Hematopoietic multipotent progenitor cell treated with erythropoietin and hydrocortisone succinate and interleukin-3 and kit ligand, for 4 days (in vitro differentiated cells): ENCODE data around the gene RIN2.
A peak's percentile ranks its signal among the peaks of the same experiment; 100 is the strongest.
"Not testable (repeated sequence)": the region's sequence is repeated elsewhere in the genome, so short reads cannot be mapped to it uniquely, and the experiment has no call there.

ENCODE experiments used
- DNase-seq: peaks from one replicate; pipeline ENCODE4 v3.0.0-alpha.2; 2015

Gene RIN2

DNA sequence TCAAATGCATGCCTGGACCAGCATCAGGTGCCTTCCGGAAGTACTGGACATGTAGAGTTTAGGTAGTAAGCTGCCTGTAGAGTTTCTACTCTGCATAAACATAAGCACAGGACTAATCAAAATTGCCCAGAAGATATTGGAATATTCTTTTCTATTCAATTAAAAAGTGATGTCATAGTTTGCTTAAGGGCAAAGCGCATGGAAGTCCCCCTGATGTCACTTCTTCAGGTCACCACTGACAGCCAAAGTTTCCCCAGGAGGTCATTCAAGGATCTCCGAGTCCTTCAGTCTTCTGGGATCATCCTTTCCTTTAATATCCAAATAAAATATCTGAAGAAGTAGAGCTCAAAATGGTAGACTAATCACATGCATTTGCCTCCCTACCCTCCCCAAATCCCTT is 17.5 kb upstream of the RIN2 start:
- no peak for DNase-seq

DNA sequence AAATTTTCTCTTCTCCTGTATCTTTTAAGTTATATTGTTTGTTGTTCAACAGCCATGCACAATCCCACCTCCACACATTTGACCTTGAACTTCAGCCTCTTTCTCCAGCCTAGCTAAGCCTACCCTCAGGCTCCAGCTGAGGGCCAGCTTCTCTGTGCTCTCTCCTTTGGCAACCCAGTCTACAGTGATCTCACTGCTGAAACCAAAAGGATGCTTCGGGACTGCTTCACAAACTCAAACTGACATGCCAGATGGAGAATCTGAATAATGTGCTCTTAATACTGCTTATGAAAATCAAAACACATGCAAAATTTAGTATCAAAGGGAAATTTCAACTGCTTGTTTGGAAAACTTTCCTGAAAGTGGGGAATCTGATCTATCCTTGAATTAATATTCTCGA is 16.1 kb upstream of the RIN2 start:
- DNase-seq: no peak

DNA sequence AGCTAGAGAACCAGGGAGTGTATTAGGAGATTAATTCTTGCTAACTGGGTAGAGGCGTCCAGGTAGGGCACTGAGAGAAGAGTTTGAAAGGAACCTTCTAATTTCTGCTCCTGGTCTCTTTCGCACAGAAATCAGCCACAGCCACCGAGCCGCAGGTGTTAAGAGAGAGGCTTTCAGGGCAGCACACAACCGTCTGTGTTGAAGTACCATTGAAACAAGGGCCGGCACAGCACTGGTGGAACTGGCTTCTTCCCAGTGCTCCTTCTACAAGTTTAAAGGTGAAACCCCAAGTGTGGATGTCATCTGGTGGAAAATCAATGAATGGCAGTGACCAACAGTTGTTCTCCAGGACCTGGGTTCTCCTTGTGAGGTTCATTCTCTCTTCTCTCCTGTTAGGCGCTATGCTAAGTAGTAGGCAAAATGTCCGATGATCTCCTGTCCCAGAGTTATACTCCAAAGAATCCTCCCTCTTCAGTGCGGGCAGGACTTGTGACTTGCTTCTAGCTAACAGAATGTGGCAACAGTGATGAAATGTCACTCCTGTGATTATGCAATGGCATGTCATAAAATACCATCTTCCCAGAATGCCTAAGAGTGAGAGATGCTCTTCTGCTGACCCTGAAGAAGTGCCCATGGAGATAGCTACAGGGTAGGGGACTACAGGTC is 15.0 kb upstream of the RIN2 start:
- no peak for DNase-seq

DNA sequence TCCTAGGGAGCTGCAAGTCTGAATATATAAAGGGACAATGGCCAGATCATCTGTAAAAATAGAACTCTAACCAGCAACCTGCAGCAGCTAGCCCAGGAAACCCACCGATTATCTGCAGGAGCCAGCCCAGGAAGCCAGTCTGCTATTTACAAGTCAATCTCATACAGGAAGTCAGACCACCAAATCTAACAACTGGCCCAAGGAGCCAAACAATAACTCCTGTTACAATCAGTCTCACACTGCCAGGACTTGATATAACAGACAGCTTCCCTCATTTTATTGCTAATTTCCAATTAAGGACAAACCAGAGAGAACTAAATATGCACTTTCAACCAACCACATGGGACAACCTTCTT is 14.4 kb upstream of the RIN2 start:
- peak; percentile 75 for DNase-seq

DNA sequence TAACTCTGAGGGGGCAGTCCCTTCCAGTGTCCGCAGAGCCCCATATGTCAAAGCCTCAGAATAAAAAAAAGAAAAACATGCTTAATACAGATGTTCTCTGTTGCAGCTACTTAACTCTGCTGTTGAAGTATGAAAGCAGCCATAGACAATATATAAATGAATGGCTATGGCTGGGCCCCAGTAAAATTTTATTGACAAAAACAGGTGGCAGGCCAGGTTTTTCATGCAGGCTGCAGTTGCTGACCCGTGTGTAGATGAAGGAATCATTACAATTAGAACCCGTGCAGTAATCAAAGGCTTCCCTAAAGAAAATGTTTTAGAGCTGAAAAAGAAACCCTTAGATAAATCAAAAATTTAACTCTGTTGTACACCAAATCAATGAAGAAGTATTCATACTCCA is 13.0 kb upstream of the RIN2 start:
- DNase-seq: no peak

DNA sequence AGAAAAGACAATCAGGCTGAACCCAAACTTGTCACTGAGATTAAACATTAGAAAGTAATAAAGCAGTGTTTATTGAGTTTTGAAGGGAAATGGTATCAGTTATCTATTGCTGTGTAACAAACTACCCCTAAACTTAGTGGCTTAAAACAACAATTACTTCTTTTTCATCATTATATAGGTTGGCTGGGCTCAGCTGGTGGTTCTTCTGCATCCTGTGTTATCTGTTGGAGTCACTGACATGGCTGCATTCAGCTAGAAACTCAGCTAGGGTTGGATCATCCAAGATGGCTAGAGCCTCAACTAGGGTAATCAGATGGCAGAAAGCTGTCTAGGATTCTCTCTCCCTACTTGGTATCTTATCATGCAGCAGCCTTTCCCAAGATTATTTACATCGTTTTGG is 12.5 kb upstream of the RIN2 start:
- no peak for DNase-seq

DNA sequence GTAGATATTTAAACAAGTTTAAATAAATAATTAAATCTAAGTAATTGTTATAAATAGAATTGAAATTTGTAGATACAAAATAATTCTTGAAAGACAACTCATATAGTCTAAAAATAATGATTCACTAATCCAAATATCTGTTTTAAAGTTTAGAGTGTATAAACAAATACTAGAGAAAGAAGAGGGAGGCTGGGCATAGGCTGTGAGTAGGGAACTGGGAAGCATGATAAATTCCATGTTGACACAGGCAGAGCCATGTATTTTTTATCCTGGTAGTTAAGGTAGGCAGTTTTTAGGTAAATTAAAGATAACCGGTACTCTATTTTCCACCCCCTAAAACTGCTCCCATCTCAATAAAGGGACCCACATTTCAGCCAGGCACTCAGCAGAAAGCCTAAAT is 11.7 kb upstream of the RIN2 start:
- no peak for DNase-seq

DNA sequence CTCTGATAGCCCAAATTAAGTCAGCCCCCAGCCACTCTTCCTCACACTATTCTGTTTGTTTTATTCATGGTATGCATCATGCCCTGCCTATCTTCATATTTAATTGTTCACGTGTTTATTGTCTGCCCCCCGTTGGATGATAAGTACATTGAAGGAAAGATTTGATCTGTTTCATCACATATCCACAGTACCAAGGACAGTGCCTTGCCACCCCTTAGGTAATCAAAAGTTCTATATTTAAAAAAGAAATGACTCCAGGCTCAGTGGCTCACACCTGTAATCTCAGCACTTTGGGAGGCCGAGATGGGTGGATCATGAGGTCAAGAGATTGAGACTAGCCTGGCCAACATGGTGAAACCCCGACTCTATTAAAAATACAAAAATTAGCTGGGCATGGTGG is 10.2 kb upstream of the RIN2 start:
- DNase-seq: peak; percentile 7

DNA sequence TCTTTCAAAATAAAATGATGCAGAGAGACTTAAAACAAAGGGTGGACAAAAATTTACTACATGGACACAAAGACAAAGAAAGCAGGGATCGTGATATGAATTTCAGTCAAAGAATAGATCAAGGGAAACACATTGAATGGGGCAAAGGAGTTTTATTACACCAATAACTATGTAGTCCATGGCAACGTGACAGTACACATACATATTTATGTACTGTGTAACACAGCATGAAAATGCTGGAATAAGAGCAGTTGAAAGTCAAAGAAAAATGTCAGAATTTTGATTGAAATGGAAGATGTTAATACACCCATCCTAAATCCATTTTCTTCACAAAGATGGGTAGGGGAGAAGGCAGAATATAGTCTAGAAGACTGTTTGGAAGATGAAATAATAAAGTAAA is 9.4 kb upstream of the RIN2 start:
- DNase-seq: no peak

DNA sequence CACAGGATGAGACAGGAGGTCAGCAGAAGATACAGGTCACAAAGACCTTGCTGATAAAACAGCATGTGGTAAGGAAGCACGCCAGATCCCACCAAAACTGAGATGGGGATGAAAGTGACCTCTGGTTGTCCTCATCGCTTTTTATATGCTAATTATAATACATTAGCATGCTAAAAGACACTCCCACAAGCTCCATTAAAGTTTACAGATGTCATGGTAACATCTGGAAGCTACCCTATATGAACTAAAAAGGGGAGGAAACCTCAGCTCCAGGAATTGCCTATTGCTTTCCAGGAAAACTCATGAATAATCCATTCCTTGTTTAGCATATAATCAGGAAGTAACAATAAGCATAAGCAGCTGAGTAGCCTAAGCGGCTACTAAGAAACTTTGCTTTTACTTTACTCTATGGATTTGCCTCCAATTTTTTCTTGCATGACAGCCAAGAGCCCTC is 8.4 kb upstream of the RIN2 start:
- no peak for DNase-seq

DNA sequence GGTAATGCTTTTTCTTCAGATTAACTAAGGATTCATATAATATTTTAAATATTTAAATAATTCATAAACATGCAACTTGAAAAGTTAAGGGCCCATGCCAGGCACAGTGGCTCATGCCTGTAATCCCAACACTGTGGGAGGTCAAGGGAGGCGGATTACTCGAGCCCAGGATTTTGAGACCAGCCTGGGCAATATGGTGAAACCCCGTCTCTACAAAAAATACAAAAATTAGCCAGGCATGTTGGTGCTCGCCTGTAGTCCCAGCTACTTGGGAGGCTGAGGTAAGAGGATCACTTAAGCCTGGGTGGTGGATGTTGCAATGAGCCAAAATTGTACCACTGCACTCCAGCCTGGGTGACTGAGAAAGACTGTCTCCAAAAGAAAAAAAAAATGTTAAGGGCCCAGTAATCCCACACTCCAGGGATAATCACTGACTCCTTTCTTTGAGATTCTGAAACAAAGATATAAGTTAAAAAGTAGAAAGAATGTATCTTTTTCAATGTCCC is 7.9 kb upstream of the RIN2 start:
- no peak for DNase-seq

DNA sequence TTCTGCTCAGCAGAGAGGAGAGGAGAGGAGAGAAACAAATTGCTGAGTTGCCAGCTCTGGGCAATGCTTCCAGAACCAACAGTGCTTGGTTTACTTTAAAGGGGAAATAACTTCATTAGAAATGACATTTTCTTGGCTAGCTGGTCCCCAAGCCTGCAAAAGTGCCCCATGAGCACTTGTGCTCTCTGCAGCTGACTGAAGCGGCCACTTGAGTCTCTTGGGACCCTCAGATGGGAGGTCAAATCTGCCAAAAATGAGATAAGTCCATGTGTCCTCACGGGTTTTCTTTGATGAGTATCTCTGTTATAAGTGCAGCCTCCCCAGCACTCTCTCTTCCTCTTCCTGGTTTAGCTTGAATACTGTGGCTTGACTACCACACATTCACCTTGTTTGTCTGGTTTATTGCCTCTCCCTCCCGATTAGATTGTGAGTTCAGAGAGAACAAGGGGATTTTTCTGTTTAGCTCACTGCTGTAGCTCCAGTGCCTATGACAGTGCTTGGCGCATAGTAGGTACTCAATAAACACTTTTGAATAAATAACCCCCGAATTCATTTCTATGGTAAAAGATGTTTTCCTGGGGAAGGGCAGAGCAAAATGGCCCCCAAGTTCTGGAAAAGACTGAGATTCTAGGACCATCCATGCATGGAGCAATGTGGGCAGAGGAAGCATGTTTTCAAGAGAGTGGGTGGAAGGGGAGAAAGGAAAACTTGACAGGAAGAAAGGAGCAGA is 7.0 kb upstream of the RIN2 start:
- peak; percentile 35 for DNase-seq

DNA sequence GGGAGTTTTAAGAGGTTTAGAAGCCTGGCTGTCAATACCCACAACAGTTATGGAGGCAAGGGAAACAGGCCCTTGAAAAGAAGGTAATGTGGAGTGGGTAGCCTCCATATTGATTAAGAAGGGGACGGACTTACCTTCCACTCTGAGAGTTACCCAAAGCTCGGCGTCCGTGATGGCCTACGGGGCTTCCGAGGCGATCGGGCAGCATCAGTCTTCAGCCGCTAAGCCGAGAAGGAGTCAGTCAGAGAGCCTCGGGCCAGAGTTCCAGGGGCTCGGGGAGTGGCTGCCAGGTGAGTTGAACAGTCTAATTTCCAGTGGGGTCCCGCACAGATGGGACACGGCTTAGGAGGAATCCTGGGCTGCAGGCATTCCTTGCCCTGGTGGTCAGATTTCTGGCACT is 3.9 kb upstream of the RIN2 start:
- not testable (repeated sequence) for DNase-seq

DNA sequence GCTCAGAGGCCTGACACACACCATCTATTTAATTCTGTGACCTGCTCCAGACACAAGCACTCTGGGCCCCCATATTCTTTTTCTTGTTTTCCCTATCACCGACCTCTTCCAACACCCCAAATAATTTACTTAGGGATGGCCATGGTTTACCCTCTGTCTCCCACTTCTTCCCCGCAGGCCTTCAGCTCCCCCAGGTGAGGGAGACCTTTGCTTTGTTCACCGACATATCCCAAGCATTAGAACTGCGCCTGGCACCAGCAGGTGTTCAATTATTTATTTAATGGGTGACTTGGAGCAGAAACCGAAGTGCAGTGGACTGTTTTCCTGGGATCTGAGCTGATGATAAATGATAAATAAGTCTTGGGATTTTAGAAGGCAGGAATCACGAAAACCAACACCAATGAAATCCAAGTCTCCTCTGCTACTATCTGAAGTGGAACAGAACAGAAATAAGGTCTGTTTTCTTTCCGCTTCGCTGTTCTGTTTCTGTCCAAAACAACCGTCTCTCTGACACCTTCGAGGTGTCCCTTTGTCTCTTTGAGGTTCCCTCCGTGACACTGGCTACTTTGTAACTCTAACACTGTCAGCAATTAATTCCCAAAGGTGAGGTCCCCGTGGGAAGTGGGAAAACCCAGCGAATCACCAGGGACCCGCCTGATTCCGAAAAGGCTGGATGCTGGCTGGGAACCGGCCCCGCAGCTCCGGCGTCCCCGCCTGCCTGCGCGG is 1.1 kb upstream of the RIN2 start:
- no peak for DNase-seq

DNA sequence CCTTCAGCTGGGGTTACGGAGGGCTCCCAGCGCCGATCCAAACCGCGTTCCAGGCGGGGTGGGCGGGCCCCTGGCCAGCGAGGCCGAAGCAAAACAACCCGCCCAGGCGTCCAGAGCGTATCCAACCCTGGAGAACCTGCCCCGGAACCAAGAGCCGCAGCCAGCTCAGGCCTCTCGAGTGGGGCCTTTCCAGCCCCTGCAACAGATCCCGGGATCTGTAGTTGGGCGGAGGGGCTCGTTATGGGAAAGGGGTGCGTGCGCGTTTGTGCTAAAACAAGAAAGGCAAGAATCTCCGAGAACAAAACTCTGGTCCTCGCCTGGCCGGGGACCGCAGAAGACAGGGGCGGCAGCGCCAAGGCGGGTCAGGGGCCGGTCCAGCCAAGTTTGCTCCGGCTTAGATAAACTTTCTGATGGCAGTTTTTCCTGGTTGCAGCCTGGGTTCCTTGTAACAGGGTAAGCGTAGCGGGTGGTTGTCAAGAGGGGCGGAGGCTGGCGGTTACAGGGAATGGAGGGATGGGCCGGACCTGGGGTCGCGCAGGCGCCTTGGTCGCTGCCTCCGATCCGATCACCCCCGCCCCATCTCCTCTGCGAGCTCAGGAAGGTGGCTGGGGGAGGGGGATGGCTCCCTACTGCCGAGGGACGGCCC is 448 bp upstream of the RIN2 start:
- DNase-seq: peak; percentile 81

DNA sequence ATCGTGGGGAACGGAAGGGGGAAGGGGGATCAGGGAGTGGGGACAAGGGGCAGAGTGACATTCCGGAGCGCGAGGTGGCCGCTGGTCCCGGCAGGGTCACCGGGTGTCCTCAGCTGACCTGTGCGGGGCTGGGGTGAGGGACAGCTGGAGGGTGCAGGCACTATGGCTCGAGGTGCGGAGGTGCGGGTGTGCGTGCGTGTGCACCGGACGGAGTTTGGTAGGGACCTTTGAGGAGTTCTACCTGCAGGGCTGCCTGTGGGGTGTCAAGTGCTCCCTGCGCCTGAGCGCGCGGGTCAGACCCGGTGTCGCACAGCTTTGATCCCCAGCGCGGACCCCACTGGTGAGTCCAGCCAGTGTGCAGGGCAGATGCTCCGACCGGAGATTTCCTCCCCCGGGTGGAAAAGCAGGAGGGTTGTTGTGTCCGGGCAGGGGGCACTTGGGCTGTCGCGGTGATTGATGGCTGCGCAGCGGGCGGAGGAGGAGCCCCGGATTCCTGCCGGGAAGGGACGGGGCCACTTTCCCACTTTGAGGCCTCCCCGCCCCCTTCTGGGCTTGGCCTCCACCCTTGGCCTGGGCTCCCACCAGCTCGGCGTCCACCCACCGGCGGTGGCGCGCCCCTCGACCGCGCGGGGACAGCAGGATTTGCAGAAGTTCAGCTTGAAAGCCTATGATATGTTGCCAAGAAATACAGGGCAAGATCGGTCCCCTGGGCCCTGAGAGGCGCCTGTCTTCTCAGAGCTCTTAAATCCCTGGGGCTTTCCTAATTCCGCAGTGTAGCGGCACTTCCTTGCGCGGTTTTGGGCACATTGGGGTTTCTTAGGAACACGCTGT is 658 bp downstream of the RIN2 start:
- DNase-seq: peak; percentile 50

DNA sequence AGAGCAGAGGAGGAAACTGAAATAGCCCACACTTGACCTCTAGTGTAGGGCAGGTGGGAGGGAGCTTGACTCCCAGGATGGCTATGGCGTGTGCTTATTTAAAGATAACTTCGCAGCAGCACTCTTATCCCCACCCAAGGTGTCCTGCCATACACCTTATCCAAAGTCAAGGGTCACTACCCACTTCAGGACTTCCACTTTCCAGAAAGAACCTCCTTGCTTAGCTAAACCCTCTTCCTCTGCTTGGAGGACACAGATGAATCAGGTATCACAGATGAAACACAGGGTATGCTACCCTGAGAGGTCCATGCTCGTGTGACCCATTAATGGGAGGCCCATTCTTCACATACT is 2.3 kb downstream of the RIN2 start:
- no peak for DNase-seq

DNA sequence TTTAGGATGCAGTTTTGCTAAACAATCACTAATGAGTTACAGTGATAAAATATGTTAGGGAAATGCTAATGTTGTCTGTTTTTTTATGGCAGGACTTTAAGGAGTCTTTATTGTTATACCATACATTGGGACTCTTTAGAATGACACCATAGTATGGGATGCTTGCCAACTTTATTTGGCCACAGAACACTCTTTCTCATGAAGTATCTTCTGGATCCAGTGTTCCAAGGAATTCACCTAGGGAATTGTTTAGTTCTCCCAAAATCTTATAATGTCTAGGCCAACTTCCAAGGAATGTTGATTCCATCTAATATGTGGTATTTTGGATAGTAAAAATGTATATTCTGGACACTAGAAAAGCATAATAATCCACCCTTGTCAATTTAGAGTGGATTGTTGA is 3.3 kb downstream of the RIN2 start:
- no peak for DNase-seq

DNA sequence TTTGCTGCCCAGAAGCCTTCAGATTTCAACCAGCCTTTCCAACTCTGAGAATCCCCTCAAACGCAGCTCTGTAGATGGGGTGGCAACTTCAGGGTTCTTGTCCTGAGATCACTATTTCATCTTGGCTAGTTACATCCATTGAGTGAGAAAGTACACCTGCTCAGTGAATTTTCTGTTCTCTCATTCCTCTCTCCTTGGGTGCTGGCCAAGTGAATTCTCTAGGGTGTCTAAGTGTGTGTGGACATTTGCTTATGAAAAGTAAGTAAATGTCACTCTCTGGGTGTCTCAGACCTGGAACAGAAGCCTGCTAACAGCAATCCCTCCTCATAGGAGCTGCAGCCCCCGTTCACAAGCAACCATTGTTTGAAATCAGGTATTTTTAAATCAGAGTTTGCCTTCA is 3.8 kb downstream of the RIN2 start:
- DNase-seq: no peak

DNA sequence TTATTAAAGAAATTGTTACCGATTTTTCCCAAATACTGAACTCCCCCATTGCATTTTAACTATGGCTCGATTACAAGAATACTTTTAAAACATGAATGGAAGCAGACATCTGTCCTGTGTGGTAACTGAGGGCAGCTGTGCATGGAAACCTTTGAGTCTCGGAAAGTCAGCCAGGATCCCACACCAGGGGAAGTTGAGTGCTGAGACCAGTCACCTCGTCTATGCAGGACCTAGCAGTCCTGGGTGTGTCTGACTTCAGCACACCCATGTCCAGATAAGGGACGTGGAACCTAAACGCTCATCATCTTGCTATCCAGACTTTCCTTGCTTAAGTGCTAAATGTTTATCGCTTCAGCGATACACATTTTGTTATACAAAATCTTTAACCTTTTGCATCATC is 6.1 kb downstream of the RIN2 start:
- peak; percentile 49 for DNase-seq

DNA sequence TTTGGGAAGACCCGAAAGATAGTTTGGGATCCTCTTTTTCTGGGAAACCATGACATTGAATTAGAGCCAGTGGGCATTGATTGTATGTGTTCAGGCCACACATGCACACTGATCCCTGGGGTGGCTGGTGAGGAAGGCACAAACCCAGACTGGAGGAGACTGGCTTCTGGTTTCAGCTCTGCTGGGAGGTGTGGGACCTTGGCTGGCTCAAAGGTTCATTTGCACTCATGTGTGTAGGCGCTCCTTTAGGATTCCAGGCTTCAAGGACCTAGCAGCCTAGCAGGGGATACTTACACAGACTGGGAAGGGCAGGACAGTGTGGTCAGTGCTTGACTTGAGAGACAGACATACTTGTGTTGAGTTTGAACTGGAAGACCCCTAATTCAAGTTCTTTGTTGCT is 7.2 kb downstream of the RIN2 start:
- no peak for DNase-seq

DNA sequence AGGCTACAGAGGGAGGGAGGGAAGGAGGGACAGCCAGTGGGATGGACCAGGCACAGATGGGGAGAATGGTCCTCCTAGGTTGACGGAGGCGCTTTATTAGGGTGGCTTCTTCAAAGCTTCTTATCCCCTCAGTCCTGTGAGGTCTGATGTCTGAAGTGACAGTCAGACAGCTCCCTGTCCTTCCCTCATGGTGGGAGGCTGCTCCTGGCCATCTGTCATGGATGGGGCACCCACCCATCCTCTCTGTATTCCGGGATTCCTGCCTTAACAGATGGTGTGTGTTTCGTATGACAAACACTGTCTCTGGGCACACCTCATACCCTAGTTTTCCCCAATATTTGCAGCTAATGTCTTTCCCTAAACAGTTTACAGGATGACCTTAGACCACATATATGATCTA is 7.9 kb downstream of the RIN2 start:
- no peak for DNase-seq

DNA sequence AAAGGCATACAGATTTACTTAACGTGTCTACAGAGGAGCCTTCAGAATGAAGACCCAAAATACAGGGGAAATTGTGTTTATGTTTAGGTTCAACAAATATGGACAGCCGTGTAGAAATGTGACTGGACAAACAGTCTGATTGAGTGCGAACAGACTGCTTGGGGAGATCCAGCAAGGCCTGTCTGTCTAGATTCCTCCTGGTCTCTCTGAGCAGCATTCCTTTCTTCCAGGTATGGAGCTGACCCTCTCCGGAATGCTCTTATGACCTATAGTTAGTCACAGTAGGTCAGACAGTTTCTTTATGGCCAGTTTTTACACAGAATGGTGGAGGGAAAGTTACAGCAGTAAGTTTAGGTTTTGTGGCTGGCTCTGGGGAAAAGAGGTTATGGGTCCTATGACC is 9.0 kb downstream of the RIN2 start:
- no peak for DNase-seq
